ENCODE data around the gene F2RL1.
"Not testable (repeated sequence)": the region's sequence is repeated elsewhere in the genome, so short reads cannot be mapped to it uniquely, and the experiment has no call there.

F2RL1 gene

GRCh38 chr5:76789275-76789674, 29.6 kb upstream of the F2RL1 start:
- H3K9ac ChIP-seq (ENCODE audit: low read depth in 1 of 2, low read length in 2 of 2); H3K9me3 ChIP-seq (ENCODE audit: control insufficient read depth in 2 of 2, low read length in 2 of 2); H3K36me3 ChIP-seq (ENCODE audit: control insufficient read depth in 2 of 2, insufficient read depth in 2 of 2, low read length in 2 of 2); H3K27me3 ChIP-seq (ENCODE audit: control insufficient read depth in 2 of 2, insufficient read depth in 2 of 2, low read length in 2 of 2); H3K4me3 ChIP-seq (ENCODE audit: low read length in 2 of 2); H3K27ac ChIP-seq (ENCODE audit: low read depth in 2 of 2, low read length in 2 of 2): not testable (repeated sequence)
- H3K4me1 ChIP-seq (ENCODE audit: control insufficient read depth in 2 of 2, insufficient read depth in 2 of 2, low read length in 2 of 2) = peaks cover 0 to 29% of the 10 kb centered on the region in 2 donors

GRCh38 chr5:76789991-76790581, 28.7 kb upstream of the F2RL1 start:
- H3K4me3 ChIP-seq (ENCODE audit: low read length in 2 of 2) = no peak overlapping the region
- no peak overlapping the region for H3K9ac ChIP-seq (ENCODE audit: low read depth in 1 of 2, low read length in 2 of 2)
- no peaks in the 10 kb centered on the region for H3K36me3 ChIP-seq (ENCODE audit: control insufficient read depth in 2 of 2, insufficient read depth in 2 of 2, low read length in 2 of 2)
- H3K9me3 ChIP-seq (ENCODE audit: control insufficient read depth in 2 of 2, low read length in 2 of 2) = no peaks in the 10 kb centered on the region
- peaks cover 0 to 29% of the 10 kb centered on the region in 2 donors for H3K4me1 ChIP-seq (ENCODE audit: control insufficient read depth in 2 of 2, insufficient read depth in 2 of 2, low read length in 2 of 2)
- no peaks in the 10 kb centered on the region for H3K27me3 ChIP-seq (ENCODE audit: control insufficient read depth in 2 of 2, insufficient read depth in 2 of 2, low read length in 2 of 2)
- peak overlapping the region; percentile 7 to 58 for H3K27ac ChIP-seq (ENCODE audit: low read depth in 2 of 2, low read length in 2 of 2)

GRCh38 chr5:76790632-76791290, 28.1 kb upstream of the F2RL1 start:
- Histone ChIP-seq H3K9ac (ENCODE audit: low read depth in 1 of 2, low read length in 2 of 2) (no peak overlapping the region), H3K27ac (ENCODE audit: low read depth in 2 of 2, low read length in 2 of 2) (peak overlapping the region; percentile 7 to 58), H3K27me3 (ENCODE audit: control insufficient read depth in 2 of 2, insufficient read depth in 2 of 2, low read length in 2 of 2) (no peaks in the 10 kb centered on the region), H3K9me3 (ENCODE audit: control insufficient read depth in 2 of 2, low read length in 2 of 2) (no peaks in the 10 kb centered on the region), H3K4me1 (ENCODE audit: control insufficient read depth in 2 of 2, insufficient read depth in 2 of 2, low read length in 2 of 2) (peaks cover 0 to 27% of the 10 kb centered on the region in 2 donors), H3K4me3 (ENCODE audit: low read length in 2 of 2) (no peak overlapping the region), H3K36me3 (ENCODE audit: control insufficient read depth in 2 of 2, insufficient read depth in 2 of 2, low read length in 2 of 2) (no peaks in the 10 kb centered on the region)

- Histone ChIP-seq H3K9ac (ENCODE audit: low read depth in 1 of 2, low read length in 2 of 2) (no peak overlapping the region), H3K9me3 (ENCODE audit: control insufficient read depth in 2 of 2, low read length in 2 of 2) (no peaks in the 10 kb centered on the region), H3K4me1 (ENCODE audit: control insufficient read depth in 2 of 2, insufficient read depth in 2 of 2, low read length in 2 of 2) (peaks cover 0 to 27% of the 10 kb centered on the region in 2 donors), H3K27me3 (ENCODE audit: control insufficient read depth in 2 of 2, insufficient read depth in 2 of 2, low read length in 2 of 2) (no peaks in the 10 kb centered on the region), H3K36me3 (ENCODE audit: control insufficient read depth in 2 of 2, insufficient read depth in 2 of 2, low read length in 2 of 2) (no peaks in the 10 kb centered on the region), H3K4me3 (ENCODE audit: low read length in 2 of 2) (no peak overlapping the region), H3K27ac (ENCODE audit: low read depth in 2 of 2, low read length in 2 of 2) (peak overlapping the region; percentile 7 to 58)
Observed at GRCh38 chr5:76791461-76791860, 27.4 kb upstream of the F2RL1 start.

GRCh38 chr5:76794871-76795270, 24.0 kb upstream of the F2RL1 start:
- H3K9ac ChIP-seq (ENCODE audit: low read depth in 1 of 2, low read length in 2 of 2) = no peak overlapping the region
- no peaks in the 10 kb centered on the region for H3K9me3 ChIP-seq (ENCODE audit: control insufficient read depth in 2 of 2, low read length in 2 of 2)
- peaks cover 0 to 12% of the 10 kb centered on the region in 2 donors for H3K4me1 ChIP-seq (ENCODE audit: control insufficient read depth in 2 of 2, insufficient read depth in 2 of 2, low read length in 2 of 2)
- no peak overlapping the region for H3K4me3 ChIP-seq (ENCODE audit: low read length in 2 of 2)
- H3K27ac ChIP-seq (ENCODE audit: low read depth in 2 of 2, low read length in 2 of 2) = no peak overlapping the region
- no peaks in the 10 kb centered on the region for H3K36me3 ChIP-seq (ENCODE audit: control insufficient read depth in 2 of 2, insufficient read depth in 2 of 2, low read length in 2 of 2)
- no peaks in the 10 kb centered on the region for H3K27me3 ChIP-seq (ENCODE audit: control insufficient read depth in 2 of 2, insufficient read depth in 2 of 2, low read length in 2 of 2)

- Histone ChIP-seq H3K9ac (ENCODE audit: low read depth in 1 of 2, low read length in 2 of 2) (no peak overlapping the region), H3K27ac (ENCODE audit: low read depth in 2 of 2, low read length in 2 of 2) (no peak overlapping the region), H3K36me3 (ENCODE audit: control insufficient read depth in 2 of 2, insufficient read depth in 2 of 2, low read length in 2 of 2) (no peaks in the 10 kb centered on the region), H3K9me3 (ENCODE audit: control insufficient read depth in 2 of 2, low read length in 2 of 2) (no peaks in the 10 kb centered on the region), H3K4me3 (ENCODE audit: low read length in 2 of 2) (no peak overlapping the region), H3K4me1 (ENCODE audit: control insufficient read depth in 2 of 2, insufficient read depth in 2 of 2, low read length in 2 of 2) (no peaks in the 10 kb centered on the region), H3K27me3 (ENCODE audit: control insufficient read depth in 2 of 2, insufficient read depth in 2 of 2, low read length in 2 of 2) (no peaks in the 10 kb centered on the region)
Observed at GRCh38 chr5:76799588-76799987, 19.2 kb upstream of the F2RL1 start.

- Histone ChIP-seq H3K36me3 (ENCODE audit: control insufficient read depth in 2 of 2, insufficient read depth in 2 of 2, low read length in 2 of 2) (no peaks in the 10 kb centered on the region), H3K9ac (ENCODE audit: low read depth in 1 of 2, low read length in 2 of 2) (no peak overlapping the region), H3K4me1 (ENCODE audit: control insufficient read depth in 2 of 2, insufficient read depth in 2 of 2, low read length in 2 of 2) (no peaks in the 10 kb centered on the region), H3K27me3 (ENCODE audit: control insufficient read depth in 2 of 2, insufficient read depth in 2 of 2, low read length in 2 of 2) (no peaks in the 10 kb centered on the region), H3K27ac (ENCODE audit: low read depth in 2 of 2, low read length in 2 of 2) (no peak overlapping the region), H3K4me3 (ENCODE audit: low read length in 2 of 2) (no peak overlapping the region), H3K9me3 (ENCODE audit: control insufficient read depth in 2 of 2, low read length in 2 of 2) (no peaks in the 10 kb centered on the region)
Observed at GRCh38 chr5:76800579-76800978, 18.3 kb upstream of the F2RL1 start.

GRCh38 chr5:76801159-76801802, 17.5 kb upstream of the F2RL1 start:
- Histone ChIP-seq H3K36me3 (ENCODE audit: control insufficient read depth in 2 of 2, insufficient read depth in 2 of 2, low read length in 2 of 2) (no peaks in the 10 kb centered on the region), H3K9ac (ENCODE audit: low read depth in 1 of 2, low read length in 2 of 2) (no peak overlapping the region), H3K27ac (ENCODE audit: low read depth in 2 of 2, low read length in 2 of 2) (no peak overlapping the region), H3K4me3 (ENCODE audit: low read length in 2 of 2) (no peak overlapping the region), H3K9me3 (ENCODE audit: control insufficient read depth in 2 of 2, low read length in 2 of 2) (no peaks in the 10 kb centered on the region), H3K4me1 (ENCODE audit: control insufficient read depth in 2 of 2, insufficient read depth in 2 of 2, low read length in 2 of 2) (no peaks in the 10 kb centered on the region), H3K27me3 (ENCODE audit: control insufficient read depth in 2 of 2, insufficient read depth in 2 of 2, low read length in 2 of 2) (no peaks in the 10 kb centered on the region)

GRCh38 chr5:76801803-76802195, 17.0 kb upstream of the F2RL1 start:
- Histone ChIP-seq H3K4me3 (ENCODE audit: low read length in 2 of 2) (no peak overlapping the region), H3K27me3 (ENCODE audit: control insufficient read depth in 2 of 2, insufficient read depth in 2 of 2, low read length in 2 of 2) (no peaks in the 10 kb centered on the region), H3K9ac (ENCODE audit: low read depth in 1 of 2, low read length in 2 of 2) (no peak overlapping the region), H3K9me3 (ENCODE audit: control insufficient read depth in 2 of 2, low read length in 2 of 2) (no peaks in the 10 kb centered on the region), H3K4me1 (ENCODE audit: control insufficient read depth in 2 of 2, insufficient read depth in 2 of 2, low read length in 2 of 2) (no peaks in the 10 kb centered on the region), H3K27ac (ENCODE audit: low read depth in 2 of 2, low read length in 2 of 2) (no peak overlapping the region), H3K36me3 (ENCODE audit: control insufficient read depth in 2 of 2, insufficient read depth in 2 of 2, low read length in 2 of 2) (no peaks in the 10 kb centered on the region)

- Histone ChIP-seq H3K27me3 (ENCODE audit: control insufficient read depth in 2 of 2, insufficient read depth in 2 of 2, low read length in 2 of 2) (no peaks in the 10 kb centered on the region), H3K9me3 (ENCODE audit: control insufficient read depth in 2 of 2, low read length in 2 of 2) (no peaks in the 10 kb centered on the region), H3K36me3 (ENCODE audit: control insufficient read depth in 2 of 2, insufficient read depth in 2 of 2, low read length in 2 of 2) (no peaks in the 10 kb centered on the region), H3K27ac (ENCODE audit: low read depth in 2 of 2, low read length in 2 of 2) (no peak overlapping the region), H3K4me1 (ENCODE audit: control insufficient read depth in 2 of 2, insufficient read depth in 2 of 2, low read length in 2 of 2) (no peaks in the 10 kb centered on the region), H3K4me3 (ENCODE audit: low read length in 2 of 2) (no peak overlapping the region), H3K9ac (ENCODE audit: low read depth in 1 of 2, low read length in 2 of 2) (no peak overlapping the region)
Observed at GRCh38 chr5:76804266-76804665, 14.6 kb upstream of the F2RL1 start.
